Fibroblast of the conjunctiva (primary cell): Measurements from ENCODE around the gene MSANTD2.

Source experiments
- DNase-seq: peaks from one replicate; pipeline ENCODE4 v3.0.0-alpha.2; 2010; ENCODE audit warnings: low read depth

Gene MSANTD2

DNA sequence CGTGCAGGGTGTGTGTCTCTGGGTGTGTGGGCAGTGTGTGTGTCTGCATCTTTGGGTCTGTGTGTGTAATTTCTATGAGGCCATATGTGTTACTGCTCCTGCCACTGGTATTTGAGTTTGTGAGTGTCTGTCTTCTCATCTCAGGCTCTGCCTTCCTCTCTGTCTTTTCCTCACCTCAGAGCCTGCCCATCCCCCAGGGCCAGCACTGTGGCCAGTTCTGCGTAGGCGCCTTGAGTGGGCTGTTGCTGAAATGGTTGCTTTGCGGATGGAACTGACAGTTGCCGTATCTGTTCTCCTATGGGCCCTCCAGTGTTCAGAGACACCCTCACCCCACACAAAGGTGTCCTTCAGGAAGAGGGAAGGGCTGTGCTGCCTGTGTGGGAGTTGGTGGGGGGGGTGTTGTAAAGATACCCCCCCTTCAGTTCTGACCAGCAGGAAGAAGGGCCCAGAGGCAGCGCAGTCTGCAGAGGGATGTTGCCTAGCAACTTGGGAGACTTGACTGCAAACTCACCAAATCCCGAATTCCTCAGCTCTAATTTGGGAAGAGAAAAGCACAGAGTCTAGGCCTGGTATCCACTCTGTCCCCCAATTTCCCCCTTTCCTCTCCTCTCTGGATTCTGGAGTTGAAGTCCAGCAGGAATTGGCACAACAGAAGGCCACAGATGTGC, 62.4 kb downstream of the MSANTD2 start:
- no peak for DNase-seq

DNA sequence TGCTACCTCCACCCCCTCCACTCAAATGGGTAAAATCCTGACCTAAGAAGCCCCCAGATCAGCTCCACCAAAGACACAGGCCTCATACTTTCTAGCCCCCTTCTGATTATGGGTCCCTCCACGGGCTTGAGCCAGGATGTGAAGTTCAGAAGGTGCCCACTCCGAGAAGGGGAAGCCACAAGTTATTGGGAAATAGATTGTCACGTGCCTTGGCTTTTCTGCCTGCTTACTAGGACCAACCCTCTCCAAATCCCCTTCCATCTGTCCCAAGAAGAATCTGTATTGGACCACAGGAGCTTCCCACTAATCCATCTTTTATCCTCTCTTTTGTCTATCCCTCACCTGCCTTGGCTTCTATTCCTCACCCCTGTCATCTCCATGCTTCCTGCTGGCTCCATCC, 63.5 kb downstream of the MSANTD2 start:
- no peak for DNase-seq

DNA sequence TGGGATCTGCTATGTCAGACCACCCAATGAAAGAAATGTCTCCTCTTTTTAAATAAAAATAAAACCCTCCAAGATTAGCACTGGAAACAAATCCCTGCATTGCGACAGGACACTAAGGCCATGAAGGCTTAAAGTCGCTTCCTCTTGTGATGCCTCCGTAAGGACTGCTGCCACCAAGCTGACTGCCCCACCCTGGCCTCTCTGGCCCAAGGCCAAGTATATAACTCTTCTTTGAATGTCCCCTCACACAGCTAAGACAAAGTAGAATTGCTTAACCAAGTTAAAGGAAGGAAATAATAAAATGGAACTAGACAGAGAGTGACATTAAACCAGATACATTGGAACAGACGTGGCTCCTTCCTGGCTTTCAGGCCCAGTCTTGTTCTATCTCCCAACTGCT, 68.0 kb downstream of the MSANTD2 start:
- no peak for DNase-seq

DNA sequence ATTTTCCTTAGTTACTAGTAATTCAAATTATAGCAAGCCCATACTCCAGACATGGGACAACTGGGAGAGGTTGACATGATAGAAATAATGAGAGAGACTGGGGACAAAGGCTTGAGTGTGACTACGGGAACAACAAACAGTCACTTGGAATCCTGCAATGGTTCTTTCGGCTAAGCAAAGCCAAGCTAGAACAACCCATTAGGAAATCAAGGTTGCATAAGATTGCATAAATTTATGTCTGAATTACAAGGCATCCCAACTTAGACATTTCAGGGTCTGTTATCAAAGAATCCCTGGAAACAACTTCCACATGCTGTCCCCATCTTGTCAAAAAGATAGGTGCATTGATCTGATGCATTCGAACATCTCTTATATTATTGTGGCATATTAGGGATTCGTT, 70.6 kb downstream of the MSANTD2 start:
- DNase-seq, result no peak

DNA sequence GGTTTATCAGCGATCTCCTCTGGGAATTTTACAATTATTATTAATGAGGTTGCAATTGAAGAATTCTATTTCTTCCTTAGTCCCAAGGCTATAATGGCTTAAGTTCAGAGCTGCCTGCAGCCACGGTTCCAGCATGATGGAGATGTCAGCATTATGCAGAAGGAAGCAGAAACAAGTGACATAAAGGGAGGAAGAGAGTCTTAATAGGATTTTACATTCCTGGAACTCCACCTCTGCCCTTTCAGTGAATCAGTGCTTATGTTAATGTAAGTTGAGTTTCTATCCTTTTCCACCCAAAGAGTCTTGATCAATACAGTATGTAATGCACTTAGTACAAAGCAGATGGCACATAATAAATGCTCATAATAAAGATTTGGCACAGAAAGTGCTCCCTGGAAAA, 72.1 kb downstream of the MSANTD2 start:
- no peak for DNase-seq

DNA sequence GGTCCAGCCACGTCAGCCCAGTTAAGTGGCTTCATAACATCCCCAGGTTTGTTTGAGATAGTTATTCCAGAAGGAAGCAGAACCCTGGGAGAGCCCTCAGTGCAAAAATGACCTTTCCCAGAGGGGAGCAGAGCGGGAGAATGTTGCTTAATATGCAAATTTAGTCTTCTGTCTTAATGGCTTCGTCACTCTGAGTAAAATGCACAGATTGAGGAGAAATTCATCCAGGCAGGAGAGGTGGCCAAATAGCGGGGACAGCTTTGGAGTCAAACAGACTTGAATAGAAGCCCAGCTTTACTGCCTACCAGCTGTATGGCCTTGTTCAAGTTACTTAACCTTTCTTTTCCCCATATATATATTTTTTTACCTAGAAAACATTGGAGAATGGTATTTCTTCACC, 72.7 kb downstream of the MSANTD2 start:
- DNase-seq, result no peak

DNA sequence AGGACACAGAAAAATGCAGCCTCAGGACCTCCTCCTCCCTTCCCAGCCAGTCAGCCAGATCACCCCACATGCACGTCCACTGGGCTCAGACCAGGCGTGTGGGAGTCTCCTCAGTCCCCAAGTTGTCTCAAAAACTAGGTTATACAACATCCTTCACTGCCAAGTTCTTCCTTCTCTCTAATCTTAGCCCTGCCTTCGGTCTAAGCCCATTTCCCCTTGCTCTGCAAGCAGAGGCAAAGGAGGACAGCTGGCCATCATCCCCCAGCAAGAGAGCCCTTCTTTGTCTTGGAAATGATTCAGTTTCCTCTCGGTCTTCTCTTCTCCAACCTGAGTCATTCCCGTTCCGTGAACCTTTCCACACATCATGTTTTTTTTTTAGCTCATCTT, 74.5 kb downstream of the MSANTD2 start:
- DNase-seq, result no peak

DNA sequence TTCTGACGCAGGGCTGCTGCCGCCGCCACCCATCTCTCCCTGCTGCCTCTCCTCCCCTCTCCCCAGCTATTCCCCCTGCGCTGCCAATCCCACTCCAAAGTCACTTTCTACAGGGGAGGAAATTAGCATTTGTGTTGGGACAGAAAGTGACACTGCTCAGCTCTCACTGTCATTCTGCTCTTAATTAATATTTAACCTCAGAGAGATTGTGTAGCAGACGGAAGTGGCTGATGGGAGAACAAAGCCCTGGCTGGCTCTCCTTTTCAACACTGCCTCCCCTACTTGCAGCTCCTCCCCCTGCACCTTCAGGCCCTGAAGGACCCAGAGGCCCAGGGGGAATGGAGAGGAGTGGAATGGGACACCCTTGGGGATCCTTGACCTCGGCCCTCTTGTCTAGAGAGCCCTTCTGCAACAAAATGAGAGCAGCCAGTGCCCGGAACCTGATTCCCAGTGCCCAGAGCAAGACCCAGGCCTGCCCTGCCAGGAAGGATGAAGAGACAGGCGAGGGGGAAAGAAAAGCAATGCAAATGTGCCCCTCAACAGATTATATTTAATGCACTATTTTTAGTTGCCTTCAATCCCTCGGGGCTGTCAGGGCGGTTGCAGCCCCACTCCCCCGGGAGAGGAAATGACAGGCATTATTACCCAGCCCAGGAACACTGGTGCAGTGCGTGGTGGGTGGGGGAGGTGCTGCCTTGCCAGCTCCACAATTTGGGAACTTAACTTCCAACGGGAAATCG, 75.1 kb downstream of the MSANTD2 start:
- no peak for DNase-seq

DNA sequence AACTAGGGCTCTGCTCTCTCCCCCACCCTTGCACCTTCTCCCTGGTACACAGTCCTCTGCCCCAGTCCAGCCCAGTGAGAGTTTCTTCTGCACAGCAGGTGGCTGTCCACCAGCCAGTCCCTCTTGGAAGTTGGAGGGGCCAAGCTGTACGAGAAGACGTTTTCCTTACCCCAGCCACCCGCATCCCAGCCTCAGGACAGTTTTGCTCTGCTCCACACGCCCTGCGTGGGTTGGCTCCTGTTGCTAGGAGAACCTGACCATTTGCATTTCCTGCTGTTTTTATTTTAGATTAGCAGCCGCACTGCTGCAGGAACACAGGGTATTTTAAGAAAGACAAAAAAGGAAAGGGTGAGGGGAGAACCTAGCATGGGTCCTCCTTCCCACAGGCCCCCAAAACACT, 78.0 kb downstream of the MSANTD2 start:
- no peak for DNase-seq

DNA sequence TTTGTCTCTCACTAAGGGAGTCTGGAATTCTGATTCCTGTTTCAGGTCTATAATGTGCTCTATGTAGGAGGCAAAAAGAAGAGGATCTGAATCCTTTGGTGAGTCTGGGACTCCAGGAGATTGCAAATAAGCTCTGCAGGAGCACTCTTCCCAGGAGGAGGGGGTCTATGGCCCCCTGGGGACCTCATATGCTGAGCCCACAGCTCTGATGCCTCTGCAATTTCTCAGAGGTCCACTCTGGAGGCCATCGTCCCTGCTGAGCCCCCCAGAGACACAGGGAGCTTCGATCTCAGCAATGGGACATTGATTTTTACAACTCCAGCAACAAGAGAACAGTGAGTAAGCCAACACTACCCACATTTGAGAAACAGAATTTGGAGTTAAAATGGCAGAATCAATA, 80.7 kb downstream of the MSANTD2 start:
- DNase-seq, result no peak

DNA sequence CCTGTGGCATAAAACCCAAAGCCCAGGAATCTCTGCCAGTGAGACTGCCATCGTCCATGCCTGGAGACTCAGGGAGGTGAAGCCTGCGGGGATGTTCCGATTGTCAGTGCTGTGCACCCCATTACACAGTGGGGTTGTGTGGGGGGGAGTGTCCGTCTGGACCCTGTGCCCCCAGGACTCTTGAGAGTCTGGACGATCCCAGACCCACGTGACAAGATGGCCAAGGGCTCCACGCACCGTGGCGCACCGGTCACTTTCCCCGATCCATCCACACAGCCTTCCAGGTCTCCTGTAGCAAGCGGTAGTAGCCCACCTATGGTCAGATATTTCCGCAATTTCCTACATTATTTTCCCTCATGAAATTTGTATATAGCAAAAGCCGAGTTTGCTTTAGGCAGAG, 81.4 kb downstream of the MSANTD2 start:
- no peak for DNase-seq

DNA sequence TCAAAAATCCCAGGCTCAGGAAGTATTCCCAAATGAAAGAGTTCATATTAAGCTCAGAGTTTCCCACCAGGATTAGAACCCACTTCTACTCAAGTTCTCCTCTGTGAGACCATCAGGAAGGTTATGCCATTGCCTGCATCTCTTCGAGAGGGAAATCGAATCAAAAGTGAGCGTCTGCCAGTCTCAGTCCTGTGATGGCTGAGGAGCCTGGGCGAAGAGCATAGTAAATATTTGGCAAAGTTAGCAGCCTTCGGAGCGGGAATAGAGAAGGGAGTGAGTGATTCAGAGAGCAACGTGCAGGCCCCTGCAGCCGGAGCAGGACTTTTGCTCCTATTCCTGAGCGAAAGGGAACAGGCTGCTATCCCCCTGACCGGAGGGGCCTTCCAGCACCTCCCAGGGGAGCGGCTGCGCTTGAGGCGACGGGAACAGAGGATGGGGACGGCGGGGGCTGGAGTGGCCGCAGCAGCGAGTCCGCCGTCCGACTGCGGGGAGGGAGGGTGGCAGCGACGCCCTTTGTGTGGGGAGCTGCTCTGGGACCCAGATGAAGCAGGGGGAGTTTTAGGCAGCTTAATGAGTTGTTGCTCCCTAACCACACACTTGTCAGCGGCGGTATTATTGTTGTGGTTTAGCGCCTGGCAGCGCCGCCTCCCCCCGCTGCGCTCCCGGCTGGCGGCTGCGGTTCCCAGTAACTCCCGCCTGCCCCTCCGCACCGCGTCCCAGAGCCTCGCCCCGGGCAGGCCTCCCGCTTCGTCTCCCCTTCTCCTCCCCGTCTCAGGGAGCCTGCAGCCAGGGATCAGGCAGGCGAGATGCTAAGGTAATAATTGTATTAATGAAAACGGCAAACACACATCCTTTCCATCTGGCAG, 82.2 kb downstream of the MSANTD2 start:
- no peak for DNase-seq

DNA sequence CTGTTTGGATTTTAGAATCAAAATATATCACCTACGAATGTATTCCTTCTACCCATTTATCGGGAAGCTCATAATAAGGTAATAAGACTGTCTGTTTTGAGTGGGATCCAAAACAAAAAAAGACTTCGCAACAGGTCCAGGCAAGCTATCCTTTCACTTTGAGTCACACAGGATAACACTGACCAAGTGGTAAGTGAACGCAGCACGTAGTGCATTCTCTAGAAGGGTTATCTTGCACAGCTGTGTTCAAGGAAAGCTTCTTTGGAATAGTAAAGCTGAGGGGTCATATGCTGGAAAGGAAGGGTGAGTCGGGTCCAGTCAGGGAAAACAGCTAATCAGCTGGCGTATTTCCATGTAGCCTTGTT, 82.8 kb downstream of the MSANTD2 start:
- no peak for DNase-seq

DNA sequence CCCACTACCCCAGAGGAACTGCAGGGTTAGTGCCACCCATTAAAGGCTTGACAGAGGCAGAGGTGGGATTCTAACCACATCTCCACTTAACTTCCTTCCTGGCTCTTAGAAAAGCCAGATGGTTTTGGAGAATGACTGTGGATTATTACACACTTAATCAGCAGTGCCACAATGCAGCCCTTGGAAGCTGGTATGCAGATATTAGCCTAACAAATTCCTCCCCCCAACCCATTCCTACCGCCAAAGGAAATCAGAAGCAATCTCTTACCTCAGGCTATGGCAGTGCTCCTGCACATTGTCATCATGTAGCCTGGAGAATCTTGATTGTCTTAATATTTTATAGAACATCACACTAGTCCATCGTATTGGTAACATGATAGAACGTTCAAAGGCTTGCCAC, 83.6 kb downstream of the MSANTD2 start:
- DNase-seq, result no peak
